HG03439 (cell line): ENCODE measurements around the gene FAM89B.

Experiments
- ATAC-seq: cut with Tn5 transposase; IDR thresholded peaks from one replicate; pipeline ENCODE4 v1.9.1; 2021; ENCODE audit warnings: mild to moderate bottlenecking, moderate library complexity; ENCODE audit not compliant: unreplicated experiment

FAM89B gene

GRCh38 chr11:65609229-65609628 is 36.9 kb downstream of the FAM89B start:
- no peak for ATAC-seq

DNA sequence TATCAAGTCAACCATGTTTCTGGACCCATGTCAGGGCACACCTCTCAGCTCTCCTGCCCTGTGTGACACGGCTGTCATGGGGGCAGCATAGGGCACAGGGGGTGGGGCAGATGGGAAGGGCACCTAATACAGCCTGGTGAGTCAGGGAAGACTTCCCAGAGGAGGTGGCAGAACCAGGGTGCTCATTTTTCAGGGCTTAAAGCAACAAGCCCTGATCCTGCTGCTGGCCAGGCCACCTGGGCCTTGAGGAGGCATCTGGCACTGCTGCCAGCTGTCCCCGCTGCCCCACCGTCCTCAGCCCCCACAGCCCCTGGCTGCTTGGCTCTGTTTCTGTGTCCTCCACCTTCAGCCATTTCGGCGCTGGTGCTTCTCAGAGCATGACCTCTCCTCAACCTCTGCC is 37.3 kb downstream of the FAM89B start:
- no peak for ATAC-seq

DNA sequence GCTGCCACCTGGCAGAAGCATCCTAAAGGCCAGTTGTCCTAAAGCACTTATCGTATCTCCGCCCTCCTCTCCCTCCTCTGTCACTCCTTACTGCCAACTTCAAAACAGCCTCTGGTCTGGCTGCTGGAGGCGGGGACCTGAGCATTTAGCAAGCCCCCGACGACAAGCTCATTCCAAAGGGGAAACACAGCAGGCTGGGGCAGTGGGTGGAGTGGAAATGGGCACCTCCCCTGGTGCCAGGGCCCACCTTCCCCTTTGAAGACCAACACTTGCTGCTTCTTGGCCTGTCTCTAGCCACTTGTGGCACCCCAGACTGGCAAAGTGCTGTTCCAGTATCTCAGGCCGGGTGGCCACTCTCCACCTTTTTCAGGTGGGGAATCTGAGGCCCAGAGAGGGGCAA is 38.1 kb downstream of the FAM89B start:
- no peak for ATAC-seq

- ATAC-seq = no peak
These were observed 38.9 kb downstream of the FAM89B start for GRCh38 chr11:65611028-65611757.

GRCh38 chr11:65611758-65612603 is 39.6 kb downstream of the FAM89B start:
- ATAC-seq = no peak

GRCh38 chr11:65612691-65613090 is 40.4 kb downstream of the FAM89B start:
- ATAC-seq = no peak

DNA sequence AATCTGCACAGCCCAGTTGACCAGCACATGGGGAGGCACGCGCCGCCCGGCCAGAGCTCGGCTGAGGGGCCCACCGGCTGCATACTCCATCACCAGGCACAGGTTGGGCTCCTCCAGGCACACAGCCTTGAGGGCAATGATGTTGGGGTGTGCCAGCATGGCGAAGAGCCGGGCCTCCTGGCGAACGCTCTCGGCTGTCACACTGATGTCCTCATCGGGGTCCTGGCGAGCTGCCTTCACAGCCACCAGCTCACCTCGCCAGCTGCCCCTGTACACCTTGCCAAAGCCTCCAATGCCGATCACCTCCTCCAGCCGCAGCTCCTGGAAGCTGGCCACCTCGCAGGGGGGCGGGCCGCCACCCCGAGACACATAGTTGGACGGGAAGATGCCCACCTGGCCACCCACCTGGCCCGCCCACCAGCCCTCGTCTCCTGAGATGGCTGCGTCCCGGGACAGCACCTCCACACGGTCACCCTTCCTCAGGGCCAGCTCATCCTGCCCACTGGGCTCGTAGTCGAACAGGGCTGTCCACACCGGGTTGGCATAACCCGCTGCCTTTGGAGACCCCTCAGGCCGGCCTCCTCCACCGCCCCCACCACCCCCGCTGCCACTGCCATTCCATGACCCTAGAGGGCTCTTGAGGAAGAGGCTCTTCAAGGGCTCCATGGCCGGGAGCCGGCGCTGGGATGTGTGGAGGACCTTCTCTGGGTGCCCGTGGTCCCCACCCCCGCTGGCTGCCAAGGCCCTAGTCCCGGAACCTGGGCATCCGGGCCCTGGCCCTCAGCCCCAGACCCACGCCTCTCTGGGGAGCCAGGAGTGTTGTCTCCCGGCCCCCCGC is 41.0 kb downstream of the FAM89B start:
- ATAC-seq = no peak

GRCh38 chr11:65615229-65615949 is 43.1 kb downstream of the FAM89B start, which contains the start of gene PCNX3:
Gene PCNX3 (plus strand): TSS chr11:65615776. CDS start chr11:65616312, 536 bp downstream.
- ATAC-seq = peak; percentile 74

- no peak for ATAC-seq
These were observed 43.7 kb downstream of the FAM89B start for GRCh38 chr11:65615950-65616574.

- no peak for ATAC-seq
These were observed 44.2 kb downstream of the FAM89B start for GRCh38 chr11:65616575-65617001.

GRCh38 chr11:65617136-65617850 is 45.0 kb downstream of the FAM89B start:
- ATAC-seq = no peak

GRCh38 chr11:65617990-65618751 is 45.8 kb downstream of the FAM89B start:
- no peak for ATAC-seq

DNA sequence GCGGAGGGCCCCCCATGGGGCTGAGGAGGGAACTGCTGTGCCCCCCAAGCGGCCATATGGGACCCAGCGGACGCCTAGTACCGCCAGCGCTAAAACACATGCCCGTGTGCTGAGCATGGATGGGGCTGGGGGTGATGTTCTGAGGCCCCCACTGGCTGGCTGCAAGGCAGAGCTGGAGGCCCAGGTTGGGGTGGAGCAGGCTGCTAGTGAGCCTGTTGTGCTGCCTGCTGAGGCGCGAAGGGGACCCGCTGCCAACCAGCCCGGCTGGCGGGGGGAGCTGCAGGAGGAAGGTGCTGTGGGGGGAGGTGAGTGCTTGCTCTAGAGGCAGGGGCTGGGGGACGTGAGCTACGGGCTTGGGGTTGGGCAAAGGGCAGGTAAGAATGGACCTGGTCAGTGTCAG is 46.4 kb downstream of the FAM89B start:
- no peak for ATAC-seq

DNA sequence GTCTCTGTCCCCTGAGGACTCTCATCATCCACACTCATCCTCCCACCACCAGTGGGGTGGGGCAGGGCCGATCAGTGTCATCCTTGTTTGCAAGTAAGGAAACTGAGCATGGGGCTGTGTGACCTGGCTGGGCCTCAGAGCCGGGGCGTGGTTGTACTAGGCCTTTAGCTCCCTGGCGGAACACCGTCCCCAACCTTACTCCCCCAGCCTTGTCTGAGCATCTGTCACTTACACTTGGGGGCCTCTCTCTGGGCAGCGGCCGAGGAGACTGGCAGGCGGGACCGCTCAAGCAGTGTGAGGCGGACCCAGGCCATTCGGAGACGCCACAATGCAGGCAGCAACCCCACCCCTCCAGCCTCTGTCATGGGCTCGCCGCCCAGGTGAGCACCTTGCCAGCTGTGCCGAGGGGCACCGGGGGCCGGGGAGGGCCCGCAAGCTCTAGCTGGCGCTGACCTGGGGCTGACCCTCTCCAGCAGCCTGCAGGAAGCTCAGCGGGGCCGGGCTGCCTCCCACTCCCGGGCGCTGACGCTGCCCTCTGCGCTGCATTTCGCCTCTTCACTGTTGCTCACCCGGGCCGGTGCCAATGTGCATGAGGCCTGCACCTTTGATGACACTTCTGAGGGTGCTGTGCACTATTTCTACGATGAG is 47.1 kb downstream of the FAM89B start:
- no peak for ATAC-seq

DNA sequence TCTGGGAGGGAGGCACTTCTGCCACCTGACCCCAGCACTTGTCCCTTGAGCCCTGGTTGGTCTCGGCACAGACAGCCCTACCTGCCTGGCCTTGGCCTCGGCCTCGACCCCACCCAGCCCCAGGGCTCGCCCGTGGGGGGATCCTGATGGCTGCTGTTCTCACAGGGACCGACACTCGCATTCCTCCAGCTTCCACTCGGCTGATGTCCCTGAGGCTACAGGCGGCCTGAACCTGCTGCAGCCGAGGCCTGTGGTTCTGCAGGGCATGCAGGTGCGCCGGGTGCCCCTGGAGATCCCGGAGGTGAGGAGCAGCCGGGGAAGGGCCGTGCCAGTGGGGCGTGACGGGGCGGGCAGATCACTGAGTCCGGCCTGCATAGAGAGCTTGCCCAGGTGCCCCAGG is 48.3 kb downstream of the FAM89B start:
- ATAC-seq = no peak

DNA sequence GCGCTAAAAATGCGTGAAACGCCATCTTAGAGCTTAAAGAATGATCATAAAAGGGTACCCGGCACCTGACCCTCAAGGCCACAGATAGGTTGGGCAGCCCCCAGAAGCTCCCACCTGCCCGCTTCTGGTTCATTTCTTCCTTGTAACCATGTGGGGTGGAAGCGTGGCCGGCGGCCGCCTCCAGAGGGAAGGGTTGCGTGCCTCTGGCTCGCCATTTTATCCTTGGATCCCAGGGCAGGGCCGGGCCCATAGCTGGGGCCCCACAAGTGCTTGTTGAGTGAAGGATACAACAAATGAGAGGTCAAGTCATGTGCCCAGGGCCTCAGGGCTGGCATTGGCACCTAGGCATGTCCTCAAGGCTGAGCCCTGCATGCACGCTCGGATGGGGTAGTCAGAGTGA is 49.1 kb downstream of the FAM89B start:
- ATAC-seq = no peak

- no peak for ATAC-seq
These were observed 49.7 kb downstream of the FAM89B start for GRCh38 chr11:65622011-65622410.

DNA sequence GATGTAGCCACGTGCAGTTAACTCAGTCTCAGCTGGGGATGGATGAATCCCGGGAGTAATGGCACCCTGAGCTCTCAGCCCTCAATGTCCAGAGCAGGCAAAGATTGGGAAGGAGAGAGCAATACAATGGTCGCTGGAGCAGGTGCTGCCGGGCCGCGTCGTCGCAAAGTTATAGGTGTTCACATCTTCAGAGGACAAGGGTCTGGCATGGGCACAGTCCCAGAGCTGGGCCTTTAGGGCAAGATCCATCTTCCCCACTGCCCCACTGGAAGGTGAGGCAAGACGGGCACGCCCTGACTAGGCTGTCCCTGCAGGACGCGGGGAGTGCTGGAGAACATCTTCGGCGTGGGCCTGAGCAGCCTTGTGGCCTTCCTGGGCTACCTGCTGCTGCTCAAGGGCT is 50.8 kb downstream of the FAM89B start:
- no peak for ATAC-seq
